ENCODE data around the gene CPM. TPM values are rescaled to one million over a fixed set of nuclear protein-coding genes. Genes with fewer than 3 reads are reported as not detected.
"Not testable (repeated sequence)": the region's sequence is repeated elsewhere in the genome, so short reads cannot be mapped to it uniquely, and the experiment has no call there.

CPM gene
- total and polyA plus RNA-seq, 10 donors = 3.5 to 189 (median 52.5) TPM

DNA sequence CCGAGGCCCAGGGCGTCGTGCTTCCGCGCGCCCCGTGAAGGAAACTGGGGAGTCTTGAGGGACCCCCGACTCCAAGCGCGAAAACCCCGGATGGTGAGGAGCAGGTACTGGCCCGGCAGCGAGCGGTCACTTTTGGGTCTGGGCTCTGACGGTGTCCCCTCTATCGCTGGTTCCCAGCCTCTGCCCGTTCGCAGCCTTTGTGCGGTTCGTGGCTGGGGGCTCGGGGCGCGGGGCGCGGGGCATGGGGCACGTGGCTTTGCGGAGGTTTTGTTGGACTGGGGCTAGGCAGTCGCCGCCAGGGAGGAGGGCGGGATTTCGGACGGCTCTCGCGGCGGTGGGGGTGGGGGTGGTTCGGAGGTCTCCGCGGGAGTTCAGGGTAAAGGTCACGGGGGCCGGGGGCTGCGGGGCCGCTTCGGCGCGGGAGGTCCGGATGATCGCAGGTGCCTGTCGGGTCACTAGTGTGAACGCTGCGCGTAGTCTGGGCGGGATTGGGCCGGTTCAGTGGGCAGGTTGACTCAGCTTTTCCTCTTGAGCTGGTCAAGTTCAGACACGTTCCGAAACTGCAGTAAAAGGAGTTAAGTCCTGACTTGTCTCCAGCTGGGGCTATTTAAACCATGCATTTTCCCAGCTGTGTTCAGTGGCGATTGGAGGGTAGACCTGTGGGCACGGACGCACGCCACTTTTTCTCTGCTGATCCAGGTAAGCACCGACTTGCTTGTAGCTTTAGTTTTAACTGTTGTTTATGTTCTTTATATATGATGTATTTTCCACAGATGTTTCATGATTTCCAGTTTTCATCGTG lies 124.4 kb downstream of the CPM start:
- no peaks in the 10 kb centered on the region for H3K9me3 ChIP-seq
- peaks cover 0 to 44% (median 15%) of the 10 kb centered on the region in 6 donors for H3K36me3 ChIP-seq
- no peaks in the 10 kb centered on the region for H3K27me3 ChIP-seq (replicated peaks in 1 of 7)
- TF ChIP-seq, protein P1, sequence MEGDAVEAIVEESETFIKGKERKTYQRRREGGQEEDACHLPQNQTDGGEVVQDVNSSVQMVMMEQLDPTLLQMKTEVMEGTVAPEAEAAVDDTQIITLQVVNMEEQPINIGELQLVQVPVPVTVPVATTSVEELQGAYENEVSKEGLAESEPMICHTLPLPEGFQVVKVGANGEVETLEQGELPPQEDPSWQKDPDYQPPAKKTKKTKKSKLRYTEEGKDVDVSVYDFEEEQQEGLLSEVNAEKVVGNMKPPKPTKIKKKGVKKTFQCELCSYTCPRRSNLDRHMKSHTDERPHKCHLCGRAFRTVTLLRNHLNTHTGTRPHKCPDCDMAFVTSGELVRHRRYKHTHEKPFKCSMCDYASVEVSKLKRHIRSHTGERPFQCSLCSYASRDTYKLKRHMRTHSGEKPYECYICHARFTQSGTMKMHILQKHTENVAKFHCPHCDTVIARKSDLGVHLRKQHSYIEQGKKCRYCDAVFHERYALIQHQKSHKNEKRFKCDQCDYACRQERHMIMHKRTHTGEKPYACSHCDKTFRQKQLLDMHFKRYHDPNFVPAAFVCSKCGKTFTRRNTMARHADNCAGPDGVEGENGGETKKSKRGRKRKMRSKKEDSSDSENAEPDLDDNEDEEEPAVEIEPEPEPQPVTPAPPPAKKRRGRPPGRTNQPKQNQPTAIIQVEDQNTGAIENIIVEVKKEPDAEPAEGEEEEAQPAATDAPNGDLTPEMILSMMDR (IDR thresholded peaks at IDR 0.05 in 8 of 11, conservative IDR thresholded peaks at IDR 0.05 in 3 of 11) = peak in 1 of 11 experiments; percentile 24
- TF ChIP-seq POLR2A (IDR thresholded peaks at IDR 0.05) = peak in 1 of 3 donors; percentile 31
- TF ChIP-seq POLR2AphosphoS5 (IDR thresholded peaks at IDR 0.05) = peak in 2 of 3 donors; percentile 51 to 72
- H3K4me3 ChIP-seq = peak overlapping the region; percentile 52 to 84 (median 76)
- WGBS, 5 donors = 0 to 1% (median 1%) methylated on average over 16 to 61 of the region's 61 CpGs
- peak; percentile 93 for DNase-seq
- peaks cover 0 to 60% (median 55%) of the 10 kb centered on the region in 6 donors for H3K4me1 ChIP-seq
- intact Hi-C loops (cut with DNase I; ENCODE audit: low total_unique reads) = loop anchor here (10.0 kb wide), 1 partner anchor 64 kb away; the partner anchor contains the start of gene SLC35E3
- peak overlapping the region; percentile 94 to 100 (median 98) for H3K27ac ChIP-seq

DNA sequence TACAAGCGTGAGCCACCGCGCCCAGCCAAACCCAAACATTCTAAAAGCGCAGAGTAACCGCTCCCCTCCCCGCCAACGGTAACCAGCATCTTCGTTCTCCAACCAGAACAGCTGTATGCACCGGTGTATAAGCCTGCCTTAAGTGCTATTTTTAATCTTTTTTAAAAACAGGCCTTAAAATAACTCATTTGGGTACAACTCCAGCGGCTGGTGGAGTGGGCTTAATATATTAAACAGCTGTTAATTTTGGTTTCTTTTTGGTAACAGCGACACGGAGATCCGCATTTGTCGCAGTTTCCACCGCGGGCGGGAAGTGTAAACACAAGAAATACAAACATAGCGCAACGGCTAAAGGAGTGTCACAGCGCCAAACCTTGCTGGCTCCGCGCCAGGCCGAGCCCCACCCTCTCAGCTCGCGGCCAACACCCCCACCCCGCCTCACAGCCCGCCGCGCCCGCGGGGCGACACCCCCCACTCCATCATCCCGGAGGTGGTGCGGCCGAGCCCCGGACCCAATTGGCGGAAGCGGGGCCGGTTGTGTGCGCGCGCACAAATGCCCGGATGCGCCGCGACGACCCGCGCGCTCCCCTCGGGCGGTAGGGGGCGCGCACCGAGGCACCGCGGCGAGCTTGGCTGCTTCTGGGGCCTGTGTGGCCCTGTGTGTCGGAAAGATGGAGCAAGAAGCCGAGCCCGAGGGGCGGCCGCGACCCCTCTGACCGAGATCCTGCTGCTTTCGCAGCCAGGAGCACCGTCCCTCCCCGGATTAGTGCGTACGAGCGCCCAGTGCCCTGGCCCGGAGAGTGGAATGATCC lies 125.2 kb downstream of the CPM start, which contains the start of gene MDM2:
TSS of gene MDM2 (plus strand) at position 602 of the 812 bp plus-strand sequence. CDS start 301 bp downstream, outside the sequence.
- Histone ChIP-seq H3K27ac (peak within 1 kb of the TSS; percentile 94 to 100 (median 98)), H3K36me3 (peaks cover 0 to 36% (median 11%) of the 10 kb centered on the region in 6 donors), H3K4me1 (peaks cover 0 to 52% (median 48%) of the 10 kb centered on the region in 6 donors), H3K27me3 (replicated peaks in 1 of 7) (no peaks in the 10 kb centered on the region), H3K4me3 (peak within 1 kb of the TSS; percentile 52 to 84 (median 76)), H3K9me3 (no peaks in the 10 kb centered on the region)
- peak; percentile 99 for DNase-seq
- intact Hi-C loops (cut with DNase I; ENCODE audit: low total_unique reads) = loop anchor here (10.0 kb wide), 1 partner anchor 63 kb away; the partner anchor contains the start of gene SLC35E3
- WGBS, 5 donors = 0 to 1% (median 0%) methylated on average over 43 to 72 of the region's 72 CpGs
- TF ChIP-seq POLR2A (IDR thresholded peaks at IDR 0.05) (peak in 2 of 3 donors; percentile 56 to 58), POLR2AphosphoS5 (IDR thresholded peaks at IDR 0.05) (peak; percentile 96 to 98 (median 97))
- TF ChIP-seq, protein P1 (IDR thresholded peaks at IDR 0.05 in 8 of 11, conservative IDR thresholded peaks at IDR 0.05 in 3 of 11) = peak; percentile 87 to 98 (median 94)

DNA sequence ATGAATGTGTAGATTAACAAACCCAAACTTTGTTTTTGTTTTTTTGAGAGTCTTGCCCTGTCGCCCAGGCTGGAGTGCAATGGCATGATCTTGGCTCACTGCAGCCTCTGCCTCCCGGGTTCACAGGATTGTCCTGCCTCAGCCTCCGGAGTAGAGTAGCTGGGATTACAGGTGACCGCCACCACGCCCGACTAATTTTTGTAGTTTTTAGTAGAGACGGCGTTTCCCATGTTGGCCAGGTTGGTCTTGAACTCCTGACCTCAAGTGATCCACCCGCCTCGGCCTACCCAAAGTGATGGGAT lies 125.7 kb downstream of the CPM start:
- Histone ChIP-seq H3K4me1 (peaks cover 0 to 46% (median 42%) of the 10 kb centered on the region in 6 donors), H3K36me3 (peaks cover 0 to 31% (median 9%) of the 10 kb centered on the region in 6 donors), H3K4me3 (peak overlapping the region; percentile 52 to 84 (median 76)), H3K27ac (peak overlapping the region; percentile 94 to 100 (median 98))
- WGBS, 5 donors = 9 to 23% (median 17%) methylated on average over 10 of the region's 10 CpGs
- H3K27me3 ChIP-seq (replicated peaks in 1 of 7); H3K9me3 ChIP-seq: not testable (repeated sequence)
- intact Hi-C loops (cut with DNase I; ENCODE audit: low total_unique reads) = loop anchor here (10.0 kb wide), 1 partner anchor 62 kb away; the partner anchor contains the start of gene SLC35E3
- peak; percentile 88 for DNase-seq

DNA sequence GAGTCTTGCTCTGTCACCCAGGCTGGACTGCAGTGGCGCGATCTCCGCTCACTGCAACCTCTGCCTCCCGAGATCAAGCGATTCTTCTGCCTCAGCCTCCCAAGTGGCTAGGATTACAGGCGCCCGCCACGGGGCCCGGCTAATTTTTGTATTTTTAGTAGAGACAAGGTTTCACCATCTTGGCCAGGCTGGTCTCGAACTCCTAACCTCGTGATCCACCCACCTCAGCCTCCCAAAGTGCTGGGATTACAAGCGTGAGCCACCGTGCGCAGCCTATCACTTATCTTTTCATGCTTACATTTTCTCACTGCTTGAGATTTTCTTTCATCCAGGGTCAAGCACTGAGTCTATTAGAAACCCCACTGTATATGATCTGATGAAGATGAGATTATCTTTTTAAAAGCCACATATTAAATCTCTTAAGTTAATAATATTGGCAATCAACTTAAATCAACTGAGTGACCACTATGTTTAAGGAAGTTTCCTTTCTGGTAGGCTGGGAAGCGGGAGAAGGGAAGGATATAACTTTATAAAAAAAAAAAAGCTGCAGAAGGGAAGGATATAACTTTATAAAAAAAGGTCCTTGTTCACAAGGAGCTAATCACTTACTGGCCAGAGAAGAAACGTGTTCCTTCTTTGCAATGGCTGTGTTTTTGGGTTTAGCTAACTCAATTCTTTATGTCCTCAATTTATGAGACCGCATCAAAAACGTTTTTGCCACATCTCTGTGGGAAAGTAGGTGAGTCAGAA lies 126.3 kb downstream of the CPM start:
- peaks cover 0 to 41% (median 37%) of the 10 kb centered on the region in 6 donors for H3K4me1 ChIP-seq
- no peaks in the 10 kb centered on the region for H3K9me3 ChIP-seq
- no peaks in the 10 kb centered on the region for H3K27me3 ChIP-seq (replicated peaks in 1 of 7)
- H3K27ac ChIP-seq = peak overlapping the region; percentile 94 to 100 (median 98)
- peaks cover 0 to 25% (median 9%) of the 10 kb centered on the region in 6 donors for H3K36me3 ChIP-seq
- no peak for DNase-seq
- WGBS, 5 donors = 79 to 88% (median 83%) methylated on average over 18 of the region's 18 CpGs
- intact Hi-C loops (cut with DNase I; ENCODE audit: low total_unique reads) = loop anchor here (10.0 kb wide), 1 partner anchor 62 kb away; the partner anchor contains the start of gene SLC35E3
- no peak for TF ChIP-seq POLR2AphosphoS5 (IDR thresholded peaks at IDR 0.05)
- TF ChIP-seq, protein P1 (IDR thresholded peaks at IDR 0.05 in 8 of 11, conservative IDR thresholded peaks at IDR 0.05 in 3 of 11) = no peak
- peak overlapping the region in 6 of 8 donors; percentile 52 to 84 (median 74) for H3K4me3 ChIP-seq
